B cell (primary cell): Measurements from ENCODE around the gene URB1. TPM values are rescaled to one million over a fixed set of nuclear protein-coding genes. Genes with fewer than 3 reads are reported as not detected.

Experiments used
- ATAC-seq: fragments of 200-7000 bp; cut with Tn5 transposase; one replicate; pipeline ENCODE4 v1.10.0; 2021; ENCODE audit warnings: low read depth, mild to moderate bottlenecking, moderate number of reproducible peaks, moderate library complexity
- CTCF ChIA-PET: fragments of 350-600 bp; sonication (Branson Sonifier 250); formaldehyde crosslinking; loops from one replicate; lab custom pipeline; 2021; ENCODE audit warnings: antibody characterized with exemption, inconsistent platforms; lab: Charles Lee
- POLR2A ChIA-PET: fragments of 350-600 bp; sonication (Branson Sonifier 250); formaldehyde crosslinking; loops from one replicate; lab custom pipeline; 2021; ENCODE audit warnings: antibody characterized with exemption; lab: Charles Lee
- DNase-seq: peaks from one replicate; pipeline ENCODE4 v3.0.0; 2013
- H2AFZ ChIP-seq: 2 replicates; pipeline ENCODE4 v1.6.1; 2012; ENCODE audit warnings: mild to moderate bottlenecking, low read depth, low read length; ENCODE audit not compliant: insufficient read depth, poor library complexity, severe bottlenecking
- H3K27ac ChIP-seq, 2 donors: 1 replicate in 1 of 2; 2 replicates in 1 of 2; pipeline ENCODE4 v1.5.1; 2012 to 2013; ENCODE audit warnings: low read length in 2 of 2, mild to moderate bottlenecking in 2 of 2, moderate library complexity in 1 of 2
- H3K27me3 ChIP-seq, 4 experiments: fragments of 200-600 bp in 1 of 4; sonication (generic) in 1 of 4; replicated peaks in 1 of 4; 1 replicate in 2 of 4; 2 replicates in 2 of 4; pipeline versions ENCODE4 v1.6.1 to v1.7.0; 2013 to 2016; ENCODE audit warnings: low read length in 3 of 4, mild to moderate bottlenecking in 2 of 4, mixed read lengths in 1 of 4, moderate library complexity in 1 of 4; ENCODE audit not compliant: insufficient read depth in 4 of 4, control insufficient read depth in 3 of 4; ENCODE audit errors: control extremely low read depth in 1 of 4
- H3K36me3 ChIP-seq, 2 experiments: replicated peaks in 1 of 2; 1 replicate in 1 of 2; 2 replicates in 1 of 2; pipeline versions ENCODE4 v1.6.1 to v1.7.1; 2013; ENCODE audit warnings: low read length in 1 of 2; ENCODE audit not compliant: insufficient read depth in 2 of 2, control insufficient read depth in 1 of 2; ENCODE audit errors: control extremely low read depth in 1 of 2, extremely low read depth in 1 of 2
- H3K4me1 ChIP-seq, 2 donors: fragments of 200-600 bp in 1 of 2; sonication (generic) in 1 of 2; 1 replicate in 1 of 2; 2 replicates in 1 of 2; pipeline versions ENCODE4 v1.5.1 to v1.6.1; 2013 to 2017; ENCODE audit warnings: low read length in 2 of 2; ENCODE audit not compliant: control insufficient read depth in 2 of 2, insufficient read depth in 2 of 2
- H3K4me2 ChIP-seq: replicated peaks from 2 replicates; pipeline ENCODE3; 2012; ENCODE audit warnings: mild to moderate bottlenecking, low read depth, low read length; ENCODE audit not compliant: poor library complexity, severe bottlenecking
- H3K4me3 ChIP-seq, 5 experiments: fragments of 200-600 bp in 1 of 5; sonication (generic) in 1 of 5; 1 replicate in 3 of 5; 2 replicates in 2 of 5; pipeline versions ENCODE4 v1.5.1 to v1.7.0; 2011 to 2016; ENCODE audit warnings: low read length in 4 of 5, mild to moderate bottlenecking in 4 of 5, low read depth in 2 of 5, control low read depth in 1 of 5, moderate library complexity in 1 of 5; ENCODE audit not compliant: insufficient read depth in 1 of 5; ENCODE audit errors: control extremely low read depth in 1 of 5, extremely low read depth in 1 of 5
- H3K79me2 ChIP-seq: fragments of 200-600 bp; sonication (generic); one replicate; pipeline ENCODE4 v1.6.0; 2016; ENCODE audit warnings: low read length; ENCODE audit not compliant: control insufficient read depth, insufficient read depth
- H3K9ac ChIP-seq: fragments of 200-600 bp; sonication (generic); 2 replicates; pipeline ENCODE4 v1.6.1; 2017; ENCODE audit warnings: mild to moderate bottlenecking, low read length, moderate library complexity
- H3K9me3 ChIP-seq, 3 donors: one replicate each; pipeline versions ENCODE4 v1.6.1 to v1.7.1; 2013; ENCODE audit warnings: low read length in 2 of 3; ENCODE audit not compliant: control insufficient read depth in 2 of 3, insufficient read depth in 1 of 3; ENCODE audit errors: control extremely low read depth in 1 of 3
- H4K20me1 ChIP-seq: 2 replicates; pipeline ENCODE4 v1.6.0; 2012; ENCODE audit warnings: mild to moderate bottlenecking, low read length; ENCODE audit not compliant: insufficient read depth, control insufficient read depth, poor library complexity, severe bottlenecking
- H3K27ac Mint-ChIP-seq: one replicate; pipeline ENCODE4 v1.8.0; 2021; ENCODE audit warnings: mixed read lengths
- H3K27me3 Mint-ChIP-seq: one replicate; pipeline ENCODE4 v1.8.0; 2021; ENCODE audit warnings: mixed read lengths
- H3K4me1 Mint-ChIP-seq: one replicate; pipeline ENCODE4 v1.8.0; 2021; ENCODE audit warnings: mixed read lengths
- H3K4me3 Mint-ChIP-seq: one replicate; pipeline ENCODE4 v1.8.0; 2021; ENCODE audit warnings: mixed read lengths
- H3K9me3 Mint-ChIP-seq: one replicate; pipeline ENCODE4 v1.8.0; 2022; ENCODE audit warnings: mixed read lengths; ENCODE audit not compliant: insufficient read depth
- CTCF ChIP-seq: fragments of 200-600 bp; IDR thresholded peaks from one replicate; pipeline ENCODE4 v1.8.0; 2022; ENCODE audit warnings: antibody characterized with exemption, mild to moderate bottlenecking
- EZH2 ChIP-seq: IDR thresholded peaks from 2 replicates; pipeline ENCODE4 v1.6.1; 2012; ENCODE audit warnings: borderline replicate concordance, low read depth, mild to moderate bottlenecking, moderate library complexity, low read length; ENCODE audit not compliant: insufficient read depth, poor library complexity, severe bottlenecking
- WGBS: methylation state at CpG from one replicate; pipeline ENCODE4 v1.1.5; 2013; ENCODE audit warnings: missing lambda C conversion rate; ENCODE audit not compliant: insufficient coverage; 5-methylcytosine and 5-hydroxymethylcytosine counted together
- intact Hi-C: fragments of 100-400 bp; cut with micrococcal nuclease; formaldehyde crosslinking; loops from one replicate; pipeline ENCODE4 v1.10.0; 2022
- polyA plus RNA-seq: library from polyadenylated mRNA; depleted of rRNA; stranded (reverse); fragments of >200 nt; gene quantifications from 2 replicates; pipeline ENCODE4 v1.2.3, GENCODE V29; 2012
- total RNA-seq, 2 donors: library from RNA; stranded (reverse); fragments of 120-200 nt in 1 of 2; gene quantifications; 1 replicate in 1 of 2; 2 replicates in 1 of 2; pipeline versions ENCODE4 v1.2.3 to v1.2.4, GENCODE V29; 2013 to 2022

URB1 gene
- total and polyA plus RNA-seq, 2 donors (not counting 1 experiment from before 2014, with no cell fraction given), result 4.7 to 15.2 TPM

DNA sequence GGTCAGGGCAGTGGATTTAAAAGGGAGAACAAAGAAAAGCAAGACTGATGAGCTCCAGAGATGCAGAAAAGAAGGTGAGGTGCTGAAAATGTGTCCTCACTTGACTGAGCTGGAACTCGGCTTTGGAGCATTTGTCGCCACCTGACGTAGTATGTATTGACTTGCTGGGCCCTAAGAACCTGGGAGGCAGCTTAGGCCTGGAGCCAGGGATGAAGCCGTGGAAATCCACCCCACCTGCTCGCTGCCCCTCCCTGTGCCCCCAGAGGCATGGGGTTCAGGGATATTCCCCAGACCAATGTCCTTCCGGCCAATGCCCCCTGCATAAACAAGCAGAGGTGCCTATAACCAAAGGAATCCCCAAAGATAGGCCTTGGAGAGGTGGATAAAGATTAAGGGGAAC, 79.8 kb downstream of the URB1 start:
- WGBS, result 100% methylated on average over 5 of the region's 6 CpGs
- H3K9me3 Mint-ChIP-seq, result no peaks in the 10 kb centered on the region
- ChIA-PET POLR2A (no interaction called here), CTCF (interaction anchor here (1.4 kb wide), 1 partner anchor 22 kb away, joined by 3 read pairs; no protein-coding TSS in a partner anchor)
- Histone ChIP-seq H3K9ac (no peak overlapping the region), H3K27ac (no peak overlapping the region), H3K4me2 (no peak overlapping the region), H3K36me3 (peaks cover 0 to 51% of the 10 kb centered on the region in 2 experiments), H3K4me1 (no peaks in the 10 kb centered on the region), H4K20me1 (no peaks in the 10 kb centered on the region), H3K9me3 (peaks cover 0 to 4% (median 0%) of the 10 kb centered on the region in 3 donors), H3K4me3 (no peak overlapping the region), H3K27me3 (no peaks in the 10 kb centered on the region), H3K79me2 (no peaks in the 10 kb centered on the region), H2AFZ (no peak overlapping the region)
- DNase-seq, result no peak
- TF ChIP-seq EZH2 (no peak), CTCF (no peak)
- H3K27me3 Mint-ChIP-seq, result no peaks in the 10 kb centered on the region
- H3K27ac Mint-ChIP-seq, result no peak overlapping the region
- ATAC-seq, result no peak
- H3K4me3 Mint-ChIP-seq, result no peak overlapping the region
- intact Hi-C loops, result no loop called here
- no peaks in the 10 kb centered on the region for H3K4me1 Mint-ChIP-seq

DNA sequence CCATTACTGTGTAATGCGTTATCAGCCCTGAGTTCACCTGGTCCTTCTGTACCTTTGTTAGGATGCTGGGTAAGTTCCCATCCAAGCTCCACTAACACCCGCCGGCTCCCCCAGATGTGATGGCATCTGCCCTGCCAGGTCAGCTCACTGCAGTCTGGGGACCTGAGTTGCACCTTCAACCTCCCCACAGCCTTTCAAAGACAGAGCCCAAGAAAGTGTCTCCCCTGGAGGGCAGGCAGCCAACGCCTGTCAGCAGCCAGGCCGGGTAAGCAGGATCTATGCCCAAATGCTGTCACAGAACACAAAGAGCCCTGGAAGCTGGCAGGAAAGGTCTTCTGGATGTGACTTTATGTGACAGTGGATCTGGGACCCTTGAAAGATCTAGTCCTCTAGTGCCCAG, 80.5 kb downstream of the URB1 start:
- WGBS, result 100% methylated on average over 5 of the region's 5 CpGs
- no peak overlapping the region for H2AFZ ChIP-seq
- ChIA-PET POLR2A (no interaction called here), CTCF (no interaction called here)
- Mint-ChIP-seq H3K4me3 (no peak overlapping the region), H3K27me3 (no peaks in the 10 kb centered on the region), H3K4me1 (no peaks in the 10 kb centered on the region), H3K27ac (no peak overlapping the region), H3K9me3 (no peaks in the 10 kb centered on the region)
- no peak for DNase-seq
- H3K9me3 ChIP-seq, result peaks cover 0 to 4% (median 0%) of the 10 kb centered on the region in 3 donors
- H4K20me1 ChIP-seq, result no peaks in the 10 kb centered on the region
- no peak overlapping the region for H3K4me3 ChIP-seq
- TF ChIP-seq CTCF (no peak), EZH2 (no peak)
- H3K27me3 ChIP-seq, result no peaks in the 10 kb centered on the region
- intact Hi-C loops, result no loop called here
- no peak overlapping the region for H3K27ac ChIP-seq
- H3K79me2 ChIP-seq, result no peaks in the 10 kb centered on the region
- no peak overlapping the region for H3K9ac ChIP-seq
- H3K36me3 ChIP-seq, result peaks cover 0 to 45% of the 10 kb centered on the region in 2 experiments
- H3K4me1 ChIP-seq, result no peaks in the 10 kb centered on the region
- H3K4me2 ChIP-seq, result no peak overlapping the region
- ATAC-seq, result no peak
